ENCODE results near the gene TMEM181. TPM values are rescaled to one million over a fixed set of nuclear protein-coding genes. Genes with fewer than 3 reads are reported as not detected.
"Not testable (repeated sequence)": the region's sequence is repeated elsewhere in the genome, so short reads cannot be mapped to it uniquely, and the experiment has no call there.

TMEM181 gene
- polyA plus RNA-seq, 1 of the 3 experiments (the other 2 are of a cell fraction): 19.5 TPM

DNA sequence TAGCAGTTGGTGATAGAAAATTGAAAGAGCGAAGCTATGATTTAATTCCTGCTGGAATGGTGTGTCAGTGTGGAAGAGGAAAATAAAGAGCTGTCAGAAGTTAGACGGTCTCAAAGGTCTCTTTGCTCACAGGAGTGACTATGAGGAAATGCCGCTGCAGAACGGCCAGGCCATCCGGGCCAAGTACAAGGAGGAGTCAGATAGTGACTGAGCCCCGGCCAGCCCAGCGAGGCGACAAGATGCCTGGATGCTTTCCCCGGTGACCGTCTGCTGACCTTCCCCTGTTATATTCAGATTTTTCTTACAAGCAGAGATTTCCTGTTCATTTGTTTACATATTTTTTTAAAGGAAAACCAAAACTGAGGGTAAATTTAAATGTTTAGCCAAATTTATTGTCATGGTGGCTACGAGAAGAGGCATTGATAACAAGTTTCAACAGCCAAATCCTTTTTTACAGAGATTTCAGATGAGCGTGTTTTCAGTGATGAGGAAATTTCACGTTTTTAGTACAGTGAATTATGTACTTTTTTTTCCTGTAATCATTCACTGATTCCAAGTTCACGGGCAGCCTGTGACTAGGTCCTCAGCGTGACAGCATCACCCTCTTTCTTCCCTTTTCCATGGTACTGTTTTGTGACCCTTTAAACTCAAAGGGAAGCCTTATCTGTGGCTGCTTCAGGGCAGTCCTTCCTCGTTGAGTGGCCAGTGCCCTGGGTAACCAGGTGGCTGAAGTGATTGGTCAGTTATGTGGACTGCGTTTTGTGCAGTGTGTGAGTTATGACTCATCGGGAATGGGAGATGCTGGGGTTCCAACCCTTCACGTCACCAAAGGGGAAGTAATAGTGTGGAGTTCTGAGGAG lies 72.0 kb downstream of the TMEM181 start:
- POLR2A ChIA-PET: interaction anchor here (1.1 kb wide), 1 partner anchor 12 kb away, joined by 3 read pairs; the partner anchor contains the start of gene DYNLT1

DNA sequence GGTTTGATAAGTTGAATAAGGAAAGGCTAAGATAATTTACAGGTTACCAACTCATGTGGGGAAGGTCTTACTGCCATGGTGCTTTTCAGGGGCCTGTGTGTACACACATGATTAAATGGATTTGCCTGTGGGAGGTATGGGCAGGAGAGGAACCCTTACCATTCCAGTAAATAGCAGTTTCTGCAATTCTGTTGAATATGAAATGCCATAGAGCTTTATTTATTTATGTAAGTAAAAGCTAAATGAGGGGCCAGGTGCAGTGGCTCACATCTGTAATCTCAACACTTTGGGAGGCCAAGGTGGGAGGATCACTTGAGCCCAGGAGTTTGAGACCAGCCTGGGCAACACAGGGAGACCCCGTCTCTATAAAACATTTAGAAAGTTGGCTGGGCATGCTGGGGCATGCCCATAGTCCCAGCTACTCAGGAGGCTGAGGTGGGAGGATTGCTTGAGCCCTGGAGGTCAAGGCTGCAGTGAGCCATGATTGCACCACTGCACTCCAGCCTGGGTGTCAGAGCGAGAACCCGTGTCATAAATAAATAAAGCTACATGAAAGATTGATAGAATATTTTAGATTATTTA lies 72.7 kb downstream of the TMEM181 start:
- POLR2A ChIA-PET; CTCF ChIA-PET; H3K9me2 ChIP-seq; H3K27me3 ChIP-seq (ENCODE audit: insufficient read depth); H3K4me3 ChIP-seq (ENCODE audit: low read depth in 2 of 2, low read length in 1 of 2); H3K9me3 ChIP-seq; H3K9ac ChIP-seq; H2AFZ ChIP-seq (ENCODE audit: low read depth); DNase-seq; H4K20me1 ChIP-seq (ENCODE audit: insufficient read depth): not testable (repeated sequence)
- Histone ChIP-seq H3K79me2 (ENCODE audit: insufficient read depth) (peaks cover 18% of the 10 kb centered on the region; the same call in 1 of the 2 replicates), H3F3A (replicated peaks; ENCODE audit: insufficient read depth) (peaks cover 46% of the 10 kb centered on the region), H3K27ac (ENCODE audit: low read depth in 2 of 2, low read length in 1 of 2) (peak overlapping the region; percentile 50 to 79), H3K4me1 (ENCODE audit: control insufficient read depth in 1 of 2, insufficient read depth in 2 of 2, low read depth in 1 of 2, low read length in 1 of 2) (peaks cover 21 to 22% of the 10 kb centered on the region in 2 experiments; a peak in 3 of 4 replicates), H3K4me2 (0 out of 2 replicates have a peak overlapping the region, but pooled peaks have one; percentile 37), H3K36me3 (replicated peaks in 1 of 2; ENCODE audit: control insufficient read depth in 1 of 2, insufficient read depth in 2 of 2, low read length in 1 of 2) (peaks cover 43 to 54% of the 10 kb centered on the region in 2 experiments)
- 98% methylated on average over 2 of the region's 3 CpGs for WGBS (ENCODE audit: low lambda C conversion rate)

More for the DNA sequence above, 72.0 kb downstream of the TMEM181 start:
- no peak for DNase-seq
- Histone ChIP-seq H3K27ac (ENCODE audit: low read depth in 2 of 2, low read length in 1 of 2) (peak overlapping the region; percentile 50 to 79), H3K9me2 (no peaks in the 10 kb centered on the region), H4K20me1 (ENCODE audit: insufficient read depth) (no peaks in the 10 kb centered on the region), H3K9me3 (no peaks in the 10 kb centered on the region), H3F3A (replicated peaks; ENCODE audit: insufficient read depth) (peaks cover 43% of the 10 kb centered on the region), H3K4me1 (ENCODE audit: control insufficient read depth in 1 of 2, insufficient read depth in 2 of 2, low read depth in 1 of 2, low read length in 1 of 2) (peaks cover 21 to 22% of the 10 kb centered on the region in 2 experiments; a peak in 3 of 4 replicates), H2AFZ (ENCODE audit: low read depth) (no peak overlapping the region), H3K36me3 (replicated peaks in 1 of 2; ENCODE audit: control insufficient read depth in 1 of 2, insufficient read depth in 2 of 2, low read length in 1 of 2) (peaks cover 36 to 47% of the 10 kb centered on the region in 2 experiments), H3K9ac (0 out of 2 replicates have a peak overlapping the region, but pooled peaks have one; percentile 34), H3K27me3 (ENCODE audit: insufficient read depth) (no peaks in the 10 kb centered on the region), H3K79me2 (ENCODE audit: insufficient read depth) (peaks cover 10% of the 10 kb centered on the region; the same call in 1 of the 2 replicates), H3K4me2 (peak overlapping the region; percentile 37; the same call in 1 of the 2 replicates), H3K4me3 (ENCODE audit: low read depth in 2 of 2, low read length in 1 of 2) (no peak overlapping the region)
- TF ChIP-seq JUND (IDR thresholded peaks at IDR 0.05) (peak; percentile 56; the same call in 1 of the 2 replicates), MEF2A (IDR thresholded peaks at IDR 0.05; ENCODE audit: borderline replicate concordance, low read depth) (no peak), FOSL2 (IDR thresholded peaks at IDR 0.05; ENCODE audit: borderline replicate concordance, low read depth) (peak; percentile 84), POLR2AphosphoS5 (IDR thresholded peaks at IDR 0.05; ENCODE audit: low read depth, low read length) (peak; percentile 59; the same call in 1 of the 2 replicates)
- CTCF ChIA-PET: no interaction called here
- 62% methylated on average over 19 of the region's 19 CpGs for WGBS (ENCODE audit: low lambda C conversion rate)

DNA sequence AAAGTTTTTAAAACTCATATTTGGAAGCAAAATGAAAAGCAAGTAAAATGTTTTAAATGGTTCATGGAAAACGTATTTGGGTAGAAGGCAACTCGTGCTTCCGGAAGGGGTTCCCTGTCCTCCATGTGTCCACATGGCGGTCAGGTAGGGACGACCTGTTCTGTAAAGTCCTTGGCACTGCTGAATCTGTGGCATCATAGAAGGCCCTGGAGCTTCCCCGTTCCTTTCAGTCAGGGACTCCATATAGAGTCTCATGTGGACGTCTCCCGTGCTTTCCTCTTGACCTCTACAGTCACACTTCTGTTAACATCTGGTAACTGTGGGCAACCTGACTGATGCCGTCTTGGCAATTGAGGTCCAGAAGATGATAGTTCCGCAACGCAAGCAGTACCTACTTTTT lies 73.2 kb downstream of the TMEM181 start:
- Histone ChIP-seq H2AFZ (ENCODE audit: low read depth) (no peak overlapping the region), H3F3A (replicated peaks; ENCODE audit: insufficient read depth) (peaks cover 46% of the 10 kb centered on the region), H3K4me3 (ENCODE audit: low read depth in 2 of 2, low read length in 1 of 2) (no peak overlapping the region), H4K20me1 (ENCODE audit: insufficient read depth) (no peaks in the 10 kb centered on the region), H3K79me2 (ENCODE audit: insufficient read depth) (peaks cover 22% of the 10 kb centered on the region; the same call in 1 of the 2 replicates), H3K36me3 (replicated peaks in 1 of 2; ENCODE audit: control insufficient read depth in 1 of 2, insufficient read depth in 2 of 2, low read length in 1 of 2) (peaks cover 48 to 56% of the 10 kb centered on the region in 2 experiments), H3K27ac (ENCODE audit: low read depth in 2 of 2, low read length in 1 of 2) (peak overlapping the region in 1 of 2 experiments; percentile 79; a peak in 2 of 4 replicates), H3K9ac (no peak overlapping the region), H3K4me1 (ENCODE audit: control insufficient read depth in 1 of 2, insufficient read depth in 2 of 2, low read depth in 1 of 2, low read length in 1 of 2) (peaks cover 21 to 22% of the 10 kb centered on the region in 2 experiments; a peak in 3 of 4 replicates), H3K9me2 (no peaks in the 10 kb centered on the region), H3K9me3 (no peaks in the 10 kb centered on the region), H3K4me2 (no peak overlapping the region), H3K27me3 (ENCODE audit: insufficient read depth) (no peaks in the 10 kb centered on the region)
- 94% methylated on average over 11 of the region's 11 CpGs for WGBS (ENCODE audit: low lambda C conversion rate)
- ChIA-PET CTCF (no interaction called here), POLR2A (no interaction called here)
- DNase-seq: no peak
- TF ChIP-seq JUND (IDR thresholded peaks at IDR 0.05) (no peak), RXRA (IDR thresholded peaks at IDR 0.05; ENCODE audit: borderline replicate concordance, low read depth) (no peak), FOXM1 (IDR thresholded peaks at IDR 0.05; ENCODE audit: low read depth) (no peak), SIN3A (IDR thresholded peaks at IDR 0.05; ENCODE audit: borderline replicate concordance, low read depth, low read length) (no peak), TAF1 (IDR thresholded peaks at IDR 0.05; ENCODE audit: borderline replicate concordance, low read depth, low read length) (no peak), RCOR1 (IDR thresholded peaks at IDR 0.05; ENCODE audit: low read length) (no peak), RFX5 (IDR thresholded peaks at IDR 0.05; ENCODE audit: low read length) (no peak)
- TF ChIP-seq, protein P1, sequence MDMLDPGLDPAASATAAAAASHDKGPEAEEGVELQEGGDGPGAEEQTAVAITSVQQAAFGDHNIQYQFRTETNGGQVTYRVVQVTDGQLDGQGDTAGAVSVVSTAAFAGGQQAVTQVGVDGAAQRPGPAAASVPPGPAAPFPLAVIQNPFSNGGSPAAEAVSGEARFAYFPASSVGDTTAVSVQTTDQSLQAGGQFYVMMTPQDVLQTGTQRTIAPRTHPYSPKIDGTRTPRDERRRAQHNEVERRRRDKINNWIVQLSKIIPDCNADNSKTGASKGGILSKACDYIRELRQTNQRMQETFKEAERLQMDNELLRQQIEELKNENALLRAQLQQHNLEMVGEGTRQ (IDR thresholded peaks at IDR 0.05; ENCODE audit: borderline replicate concordance, low read depth, low read length): no peak
- TF ChIP-seq, protein P2, sequence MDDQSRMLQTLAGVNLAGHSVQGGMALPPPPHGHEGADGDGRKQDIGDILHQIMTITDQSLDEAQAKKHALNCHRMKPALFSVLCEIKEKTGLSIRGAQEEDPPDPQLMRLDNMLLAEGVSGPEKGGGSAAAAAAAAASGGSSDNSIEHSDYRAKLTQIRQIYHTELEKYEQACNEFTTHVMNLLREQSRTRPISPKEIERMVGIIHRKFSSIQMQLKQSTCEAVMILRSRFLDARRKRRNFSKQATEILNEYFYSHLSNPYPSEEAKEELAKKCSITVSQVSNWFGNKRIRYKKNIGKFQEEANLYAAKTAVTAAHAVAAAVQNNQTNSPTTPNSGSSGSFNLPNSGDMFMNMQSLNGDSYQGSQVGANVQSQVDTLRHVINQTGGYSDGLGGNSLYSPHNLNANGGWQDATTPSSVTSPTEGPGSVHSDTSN (IDR thresholded peaks at IDR 0.05): no peak
- TF ChIP-seq, protein P3, sequence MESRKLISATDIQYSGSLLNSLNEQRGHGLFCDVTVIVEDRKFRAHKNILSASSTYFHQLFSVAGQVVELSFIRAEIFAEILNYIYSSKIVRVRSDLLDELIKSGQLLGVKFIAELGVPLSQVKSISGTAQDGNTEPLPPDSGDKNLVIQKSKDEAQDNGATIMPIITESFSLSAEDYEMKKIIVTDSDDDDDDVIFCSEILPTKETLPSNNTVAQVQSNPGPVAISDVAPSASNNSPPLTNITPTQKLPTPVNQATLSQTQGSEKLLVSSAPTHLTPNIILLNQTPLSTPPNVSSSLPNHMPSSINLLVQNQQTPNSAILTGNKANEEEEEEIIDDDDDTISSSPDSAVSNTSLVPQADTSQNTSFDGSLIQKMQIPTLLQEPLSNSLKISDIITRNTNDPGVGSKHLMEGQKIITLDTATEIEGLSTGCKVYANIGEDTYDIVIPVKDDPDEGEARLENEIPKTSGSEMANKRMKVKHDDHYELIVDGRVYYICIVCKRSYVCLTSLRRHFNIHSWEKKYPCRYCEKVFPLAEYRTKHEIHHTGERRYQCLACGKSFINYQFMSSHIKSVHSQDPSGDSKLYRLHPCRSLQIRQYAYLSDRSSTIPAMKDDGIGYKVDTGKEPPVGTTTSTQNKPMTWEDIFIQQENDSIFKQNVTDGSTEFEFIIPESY (IDR thresholded peaks at IDR 0.05; ENCODE audit: borderline replicate concordance, low read depth): no peak
